RWPE2 (cell line): ENCODE results near the gene ABCA3.

Source experiments
- ATAC-seq: fragments of 200-7000 bp; cut with Tn5 transposase; 3 replicates; pipeline ENCODE4 v1.9.1; 2021; ENCODE audit warnings: low read depth
- DNase-seq: peaks from one replicate; pipeline ENCODE4 v3.0.0-alpha.2; 2020; ENCODE audit warnings: low spot score
- H3K27ac ChIP-seq: fragments of 450-650 bp; 2 replicates; pipeline ENCODE4 v1.5.1; 2017; ENCODE audit warnings: mild to moderate bottlenecking; ENCODE audit not compliant: poor library complexity, severe bottlenecking
- H3K27me3 ChIP-seq: fragments of 250-450 bp; sonication (Bioruptor Pico); 2 replicates; pipeline ENCODE4 v1.5.1; 2021; ENCODE audit warnings: mild to moderate bottlenecking, moderate library complexity; ENCODE audit not compliant: insufficient read depth, poor library complexity, severe bottlenecking
- H3K36me3 ChIP-seq: fragments of 250-450 bp; sonication (Bioruptor Pico); 2 replicates; pipeline ENCODE4 v1.5.1; 2020; ENCODE audit warnings: low read depth, mild to moderate bottlenecking, moderate library complexity
- H3K4me1 ChIP-seq: fragments of 250-450 bp; sonication (Bioruptor Pico); 2 replicates; pipeline ENCODE4 v1.5.1; 2021; ENCODE audit warnings: mild to moderate bottlenecking, moderate library complexity; ENCODE audit not compliant: insufficient read depth, poor library complexity, severe bottlenecking
- H3K4me3 ChIP-seq: fragments of 250-450 bp; sonication (Bioruptor Pico); 2 replicates; pipeline ENCODE4 v1.5.1; 2021; ENCODE audit warnings: mild to moderate bottlenecking, moderate library complexity; ENCODE audit not compliant: severe bottlenecking
- H3K9me3 ChIP-seq: fragments of 250-450 bp; sonication (Bioruptor Pico); 2 replicates; pipeline ENCODE4 v1.5.1; 2021; ENCODE audit warnings: mild to moderate bottlenecking, moderate library complexity; ENCODE audit not compliant: severe bottlenecking
- CTCF ChIP-seq: fragments of 450-650 bp; IDR thresholded peaks from one replicate; pipeline ENCODE4 v1.5.1; 2017; ENCODE audit warnings: mild to moderate bottlenecking, moderate library complexity; ENCODE audit not compliant: poor library complexity, severe bottlenecking

Gene ABCA3

GRCh38 chr16:2359919-2360318, 19.4 kb upstream of the ABCA3 start:
- H3K4me1 ChIP-seq: no peaks in the 10 kb centered on the region
- no peak for TF ChIP-seq CTCF
- no peak for DNase-seq
- peaks cover 6% of the 10 kb centered on the region for H3K27me3 ChIP-seq
- no peak overlapping the region for H3K27ac ChIP-seq
- no peaks in the 10 kb centered on the region for H3K9me3 ChIP-seq
- H3K36me3 ChIP-seq: no peaks in the 10 kb centered on the region
- no peak overlapping the region for H3K4me3 ChIP-seq
- ATAC-seq: no peak

- Histone ChIP-seq H3K4me3 (no peak overlapping the region), H3K4me1 (no peaks in the 10 kb centered on the region), H3K9me3 (no peaks in the 10 kb centered on the region), H3K27me3 (peaks cover 5% of the 10 kb centered on the region), H3K36me3 (no peaks in the 10 kb centered on the region), H3K27ac (no peak overlapping the region)
- TF ChIP-seq CTCF: no peak
- no peak for DNase-seq
- ATAC-seq: no peak
Measured at GRCh38 chr16:2358811-2359210, 18.3 kb upstream of the ABCA3 start.

GRCh38 chr16:2357331-2357730, 16.8 kb upstream of the ABCA3 start:
- H3K9me3 ChIP-seq: no peaks in the 10 kb centered on the region
- no peak for DNase-seq
- no peak overlapping the region for H3K27ac ChIP-seq
- H3K36me3 ChIP-seq: no peaks in the 10 kb centered on the region
- TF ChIP-seq CTCF: no peak
- peaks cover 5% of the 10 kb centered on the region for H3K27me3 ChIP-seq
- ATAC-seq: no peak
- H3K4me3 ChIP-seq: no peak overlapping the region
- no peaks in the 10 kb centered on the region for H3K4me1 ChIP-seq

GRCh38 chr16:2350500-2350899, 10.0 kb upstream of the ABCA3 start:
- peaks cover 4% of the 10 kb centered on the region for H3K4me1 ChIP-seq
- no peaks in the 10 kb centered on the region for H3K9me3 ChIP-seq
- no peaks in the 10 kb centered on the region for H3K27me3 ChIP-seq
- TF ChIP-seq CTCF: no peak
- H3K27ac ChIP-seq: no peak overlapping the region
- H3K36me3 ChIP-seq: no peaks in the 10 kb centered on the region
- 0 out of 3 replicates have a peak, but pooled peaks have one; percentile 44 for ATAC-seq
- DNase-seq: no peak
- H3K4me3 ChIP-seq: no peak overlapping the region

GRCh38 chr16:2343211-2343610, 2.7 kb upstream of the ABCA3 start:
- Histone ChIP-seq H3K27me3 (peaks cover 20% of the 10 kb centered on the region), H3K9me3 (no peaks in the 10 kb centered on the region), H3K4me3 (no peak overlapping the region), H3K4me1 (peaks cover 3% of the 10 kb centered on the region), H3K36me3 (no peaks in the 10 kb centered on the region), H3K27ac (no peak overlapping the region)
- no peak for DNase-seq
- ATAC-seq: no peak
- TF ChIP-seq CTCF: no peak
